GM19240 (cell line): ENCODE measurements around the gene SIRT4.
"Not testable (repeated sequence)": the region's sequence is repeated elsewhere in the genome, so short reads cannot be mapped to it uniquely, and the experiment has no call there.

Source experiments
- DNase-seq: peaks from one replicate; pipeline ENCODE4 v3.0.0; 2011; ENCODE audit warnings: low spot score; ENCODE audit not compliant: insufficient read length

SIRT4 gene

DNA sequence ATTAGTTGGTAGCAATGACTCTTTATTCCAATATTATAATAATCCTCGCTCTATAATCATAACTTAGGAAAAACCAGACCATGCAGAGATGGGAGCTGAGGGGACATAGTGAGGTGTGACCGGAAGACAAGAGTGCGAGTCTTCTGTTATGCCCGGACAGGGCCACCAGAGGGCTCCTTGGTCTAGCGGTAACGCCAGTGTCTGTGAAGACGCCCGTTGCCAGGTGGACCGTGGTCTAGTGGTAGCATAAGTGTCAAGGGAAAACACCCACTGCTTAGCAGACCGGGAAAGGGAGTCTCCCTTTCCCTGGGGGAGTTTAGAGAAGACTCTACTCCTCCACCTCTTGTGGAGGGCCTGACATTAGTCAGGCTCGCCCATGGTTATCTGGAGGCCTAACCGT is 33.3 kb downstream of the SIRT4 start:
- not testable (repeated sequence) for DNase-seq

DNA sequence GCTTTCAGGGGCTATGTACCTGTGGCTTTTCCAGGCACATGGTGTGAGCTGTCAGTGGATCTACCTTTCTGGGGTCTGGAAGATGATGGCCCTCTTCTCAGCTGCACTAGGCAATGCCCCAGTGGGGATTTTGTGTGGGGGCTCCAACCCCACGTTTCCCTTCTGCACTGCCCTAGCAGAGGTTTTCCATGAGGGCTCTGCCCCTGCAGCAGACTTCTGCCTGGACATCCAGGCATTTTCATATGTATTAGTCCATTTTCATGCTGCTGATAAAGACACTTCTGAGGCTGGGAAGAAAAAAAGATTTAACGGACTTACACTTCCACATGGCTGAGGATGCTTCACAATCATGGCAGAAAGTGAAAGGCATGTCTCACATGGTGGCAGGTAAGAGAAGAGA is 34.3 kb downstream of the SIRT4 start:
- not testable (repeated sequence) for DNase-seq

DNA sequence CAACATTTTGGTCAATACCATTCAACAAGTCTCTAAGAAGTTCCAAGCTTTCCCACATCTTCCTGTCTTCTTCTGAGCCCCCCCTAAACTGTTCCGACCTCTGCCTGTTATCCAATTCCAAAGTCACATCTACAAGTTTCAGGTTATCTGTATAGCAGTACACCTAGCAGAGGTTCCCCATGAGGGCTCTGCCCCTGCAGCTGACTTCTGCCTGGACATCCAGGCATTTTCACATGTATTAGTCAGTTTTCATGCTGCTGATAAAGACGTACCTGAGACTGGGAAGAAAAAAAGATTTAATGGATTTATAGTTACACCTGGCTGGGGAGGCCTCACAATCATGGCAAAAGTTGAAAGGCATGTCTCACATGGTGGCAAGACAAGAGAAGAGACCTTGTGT is 35.6 kb downstream of the SIRT4 start:
- DNase-seq = no peak

DNA sequence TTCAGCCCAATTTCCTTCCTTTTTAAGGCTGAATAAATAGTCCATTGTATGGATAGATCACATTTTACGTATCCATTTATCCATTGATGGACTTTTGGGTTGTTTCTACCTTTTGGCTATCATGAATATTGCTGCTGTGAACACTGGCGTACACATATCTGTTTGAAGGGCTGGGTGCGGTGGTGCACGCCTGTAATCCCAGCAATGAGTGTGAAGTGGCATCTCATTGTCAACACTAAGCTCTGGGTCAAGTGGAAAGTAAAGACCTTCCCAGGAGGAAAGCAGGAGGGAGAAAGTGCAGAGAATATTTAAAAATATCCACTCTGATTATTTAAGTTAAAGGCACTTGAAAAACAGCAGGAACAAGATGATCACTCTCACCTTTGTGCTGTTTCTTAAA is 37.1 kb downstream of the SIRT4 start:
- DNase-seq = no peak

DNA sequence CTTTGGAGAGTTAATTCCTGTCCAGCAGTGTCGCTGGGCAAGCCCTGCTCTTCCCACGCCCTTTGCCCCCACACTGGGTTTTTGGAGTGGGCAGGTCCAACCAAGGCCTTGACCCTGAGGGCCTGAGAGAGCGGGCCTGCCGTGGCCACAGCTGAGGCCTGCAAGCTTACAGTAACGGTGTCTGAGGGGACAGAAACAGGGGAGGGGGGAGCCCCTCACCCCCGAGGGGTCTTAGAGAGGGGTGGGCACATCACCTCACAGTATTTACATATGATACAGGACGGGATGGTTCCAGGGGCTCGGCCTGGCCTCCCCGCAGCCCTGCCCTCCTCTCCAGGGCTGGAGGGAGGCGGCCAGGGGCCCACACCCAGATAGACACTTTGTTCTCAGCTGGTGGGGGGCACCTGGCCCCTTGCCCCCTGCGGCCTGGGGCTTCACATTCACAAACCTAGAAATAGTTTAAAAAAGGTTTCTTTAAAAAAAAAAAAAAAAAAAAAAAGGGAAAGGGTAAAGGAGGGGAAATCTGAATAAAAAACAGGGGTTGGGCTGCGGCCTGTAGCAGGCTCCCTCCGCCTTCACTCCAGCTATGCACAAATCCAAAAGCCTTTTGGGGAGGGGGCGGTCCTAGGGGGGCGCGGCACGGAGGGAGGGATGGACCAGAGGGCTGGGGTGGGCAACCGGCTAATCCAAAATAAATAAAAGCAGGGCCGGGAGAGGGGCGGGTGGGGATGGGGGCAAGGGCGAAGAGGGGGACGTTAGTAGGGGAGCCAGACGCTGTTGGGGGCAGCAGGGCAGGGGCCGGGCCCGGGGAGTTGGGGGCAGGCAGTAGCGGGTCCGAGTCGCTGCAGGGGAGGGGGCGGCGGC is 40.3 kb downstream of the SIRT4 start:
- no peak for DNase-seq

DNA sequence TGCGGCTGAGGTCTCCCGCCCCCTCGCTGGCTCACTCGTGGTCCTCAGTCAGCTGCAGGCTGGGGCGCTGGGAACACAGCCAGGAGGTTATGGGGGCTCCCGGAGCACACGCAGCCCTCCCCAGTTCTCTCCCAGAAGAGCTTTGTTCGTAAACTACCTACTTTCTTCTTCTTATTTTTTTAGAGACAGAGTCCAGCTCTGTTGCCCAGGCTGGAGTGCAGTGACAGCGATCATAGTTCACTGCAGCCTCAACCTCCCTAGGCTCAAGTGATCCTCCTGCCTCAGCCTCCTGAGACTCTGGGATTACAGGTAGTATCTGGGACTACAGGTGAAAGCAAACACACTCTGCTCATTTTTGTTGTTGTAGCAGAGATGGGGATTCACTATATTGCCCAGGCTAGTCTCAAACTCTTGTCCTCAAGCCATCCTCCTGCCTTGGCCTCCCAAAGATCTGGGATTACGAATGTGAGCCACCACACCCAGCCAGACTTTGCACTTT is 41.0 kb downstream of the SIRT4 start:
- DNase-seq = no peak

DNA sequence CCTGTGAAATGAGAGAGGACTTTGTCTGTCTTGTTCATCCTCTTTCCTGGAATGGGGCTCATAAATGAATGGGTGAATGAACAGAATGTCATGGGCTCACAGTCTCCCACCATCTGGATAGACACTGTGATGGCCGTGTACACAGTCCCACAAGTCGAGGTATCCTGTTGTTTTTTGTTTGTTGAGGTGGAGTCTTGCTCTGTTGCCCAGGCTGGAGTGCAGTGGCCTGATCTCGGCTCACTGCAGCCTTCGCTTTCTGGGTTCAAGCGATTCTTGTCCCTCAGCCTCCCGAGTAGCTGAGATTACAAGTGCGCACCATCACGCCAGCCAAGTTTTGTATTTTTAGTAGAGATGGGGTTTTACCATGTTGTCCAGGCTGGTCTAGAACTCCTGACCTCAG is 41.6 kb downstream of the SIRT4 start:
- DNase-seq = no peak

DNA sequence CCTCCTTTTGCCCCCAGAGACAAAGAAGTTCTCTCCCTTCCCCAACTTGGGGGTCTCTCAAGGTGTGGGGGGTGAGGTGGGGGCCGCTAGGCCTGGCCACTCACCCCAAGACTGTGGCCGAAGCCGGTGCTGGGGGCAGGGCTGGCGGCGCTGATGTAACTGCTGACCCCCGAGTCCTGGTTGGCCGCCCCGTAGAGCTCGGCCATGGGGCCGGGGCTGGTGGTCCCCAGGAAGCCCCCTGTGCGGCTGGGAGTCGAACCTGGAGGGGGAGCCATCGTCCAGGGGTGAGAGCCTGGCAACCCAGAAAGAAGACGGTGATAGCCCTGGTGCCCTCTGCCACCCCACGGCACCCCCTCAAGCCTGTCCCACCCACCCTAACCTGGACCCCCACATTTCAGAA is 43.9 kb downstream of the SIRT4 start:
- no peak for DNase-seq

DNA sequence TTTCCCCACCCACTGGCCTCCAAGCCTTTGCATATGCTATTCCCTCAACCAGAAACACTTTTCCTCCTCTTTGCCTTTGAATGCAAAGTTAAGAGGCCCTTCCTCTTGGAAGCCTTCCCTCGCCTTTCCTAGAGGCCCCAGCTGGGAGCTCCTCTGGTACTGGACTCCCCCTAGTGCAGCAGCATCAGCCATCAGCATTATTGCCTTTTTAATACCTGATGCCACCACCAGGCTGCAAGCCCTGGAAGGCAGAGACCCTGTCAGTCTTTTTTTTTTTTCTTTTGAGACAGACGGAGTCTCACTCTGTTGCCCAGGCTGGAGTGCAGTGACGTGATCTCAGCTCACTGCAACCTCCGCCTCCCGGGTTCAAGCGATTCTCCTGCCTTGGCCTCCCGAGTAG is 44.6 kb downstream of the SIRT4 start:
- DNase-seq = no peak

DNA sequence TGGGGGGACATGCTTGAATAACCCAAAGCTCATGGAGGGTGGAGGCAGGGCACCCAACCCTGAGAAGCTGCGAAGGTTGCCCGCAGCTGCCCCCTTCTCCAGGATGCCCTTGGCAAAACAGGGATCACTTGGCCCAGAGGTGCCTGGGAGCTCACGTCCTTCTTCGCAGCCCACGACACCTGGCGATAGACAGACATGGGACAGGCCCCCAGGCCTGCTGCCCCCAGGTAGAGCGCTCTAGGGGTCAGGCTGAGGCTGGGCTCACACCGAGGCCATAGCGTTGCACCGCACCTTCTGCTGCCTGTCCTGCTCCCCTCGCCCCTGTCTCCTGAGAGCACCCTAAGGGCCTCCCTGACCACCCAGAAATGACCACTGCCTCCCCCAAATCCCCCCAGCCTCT is 45.6 kb downstream of the SIRT4 start:
- DNase-seq = no peak

DNA sequence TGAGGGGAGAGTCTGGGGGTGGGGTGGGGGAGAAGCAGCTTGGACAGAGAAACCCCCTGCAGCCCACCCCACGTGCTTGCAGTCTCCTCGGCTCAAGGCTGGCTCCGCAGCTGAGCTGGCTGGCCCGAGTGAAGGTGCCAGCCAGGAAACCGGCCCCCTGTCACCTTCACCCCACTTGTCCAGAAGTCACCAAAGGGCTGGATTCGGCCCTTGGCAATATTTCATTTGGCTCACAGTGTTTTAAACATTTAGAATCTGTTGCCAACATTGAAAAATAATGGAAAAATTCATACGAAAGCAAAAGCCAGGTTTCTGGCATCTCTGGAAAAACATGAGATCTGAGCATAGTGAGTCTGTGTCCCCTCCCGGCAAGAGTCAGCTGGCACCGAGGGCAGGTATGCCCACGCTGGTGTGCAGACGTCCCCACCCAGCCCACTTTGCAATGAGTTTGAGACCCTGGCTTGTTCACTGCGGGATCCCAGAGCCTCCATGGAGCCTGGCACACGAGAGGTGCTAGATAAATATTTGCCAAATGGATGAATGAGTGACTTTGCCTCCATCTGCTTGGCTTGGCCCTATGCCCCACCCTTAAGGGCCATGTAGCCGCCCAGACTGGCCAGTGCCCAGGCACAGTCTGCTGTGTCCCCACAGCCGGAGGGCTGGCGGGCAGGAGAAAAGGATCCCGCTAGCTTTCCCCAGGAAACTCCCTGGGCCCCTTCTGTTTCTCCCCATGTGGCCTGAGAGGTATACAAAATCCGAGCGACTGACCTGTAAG is 48.6 kb downstream of the SIRT4 start:
- DNase-seq = no peak

DNA sequence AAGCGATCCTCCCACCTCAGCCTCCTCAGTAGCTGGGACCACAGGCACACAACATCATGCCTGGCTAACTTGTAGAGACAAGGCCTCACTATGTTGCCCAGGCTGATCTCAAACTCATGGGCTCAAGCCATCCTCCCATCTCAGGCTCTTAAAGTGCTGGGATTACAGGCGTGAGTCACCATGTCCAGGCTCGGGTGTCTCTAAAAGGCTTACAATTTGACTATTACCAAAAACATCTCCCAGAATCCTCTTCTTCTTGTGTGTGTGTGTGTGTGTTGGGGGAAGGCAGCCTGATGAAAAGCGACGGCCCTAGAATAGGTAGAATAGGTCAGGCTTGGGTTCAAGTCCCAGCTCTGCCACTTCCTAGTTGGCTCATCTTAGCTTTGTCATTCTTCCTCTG is 50.0 kb downstream of the SIRT4 start:
- DNase-seq = no peak

DNA sequence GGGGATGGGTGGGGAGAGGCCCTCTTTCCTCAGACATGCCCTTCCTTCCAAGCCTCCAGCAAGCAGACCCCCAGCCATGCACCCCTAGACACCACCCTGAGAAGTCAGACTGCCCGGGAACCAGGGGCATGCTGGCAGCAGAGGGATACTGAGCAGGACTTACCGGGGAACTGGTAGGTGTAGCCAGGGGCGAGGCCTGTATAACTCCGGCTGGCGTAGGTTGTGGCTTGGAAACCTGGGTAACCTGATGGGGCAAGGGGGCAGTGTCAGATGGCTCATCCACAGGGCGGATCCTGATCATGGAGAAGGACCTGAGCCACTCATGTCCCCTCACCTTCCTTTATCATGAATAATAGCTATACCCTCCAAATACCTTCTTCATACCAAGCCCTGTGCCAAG is 51.0 kb downstream of the SIRT4 start:
- DNase-seq = no peak

DNA sequence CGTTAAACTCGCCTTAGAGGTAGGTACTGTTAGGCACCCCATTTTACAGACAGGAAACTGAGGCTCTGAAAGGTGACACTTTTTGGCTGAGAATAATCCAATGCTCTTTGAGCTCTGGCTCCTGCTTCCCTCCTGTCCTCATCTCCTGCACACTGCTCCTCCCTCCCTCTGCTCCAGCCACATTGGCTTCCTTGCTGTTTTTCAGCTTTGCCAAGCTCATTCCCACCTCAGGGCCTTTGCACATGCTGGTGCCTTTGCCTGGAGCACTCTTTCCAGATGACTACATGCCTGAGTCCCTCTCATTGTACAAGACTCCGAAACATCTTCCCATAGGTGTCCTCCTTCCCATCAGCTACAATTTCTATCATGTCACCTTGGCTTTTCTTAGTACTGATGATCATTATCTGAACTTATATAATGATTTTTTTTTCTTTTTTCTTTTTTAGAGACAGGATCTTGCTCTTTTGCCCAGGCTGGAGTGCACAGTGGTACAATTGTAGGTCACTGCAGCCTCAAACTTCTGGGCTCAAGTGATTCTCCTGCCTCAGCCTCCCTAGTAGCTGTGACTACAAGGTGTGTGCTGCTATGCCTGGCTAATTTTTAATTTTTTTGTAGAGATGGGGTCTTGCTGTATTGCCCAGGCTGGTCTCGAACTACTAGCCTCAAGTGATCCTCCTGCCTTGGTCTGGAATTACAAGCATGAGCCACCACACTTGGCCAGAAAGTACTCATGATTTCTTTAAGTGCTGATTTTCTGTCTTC is 51.6 kb downstream of the SIRT4 start:
- DNase-seq = no peak

DNA sequence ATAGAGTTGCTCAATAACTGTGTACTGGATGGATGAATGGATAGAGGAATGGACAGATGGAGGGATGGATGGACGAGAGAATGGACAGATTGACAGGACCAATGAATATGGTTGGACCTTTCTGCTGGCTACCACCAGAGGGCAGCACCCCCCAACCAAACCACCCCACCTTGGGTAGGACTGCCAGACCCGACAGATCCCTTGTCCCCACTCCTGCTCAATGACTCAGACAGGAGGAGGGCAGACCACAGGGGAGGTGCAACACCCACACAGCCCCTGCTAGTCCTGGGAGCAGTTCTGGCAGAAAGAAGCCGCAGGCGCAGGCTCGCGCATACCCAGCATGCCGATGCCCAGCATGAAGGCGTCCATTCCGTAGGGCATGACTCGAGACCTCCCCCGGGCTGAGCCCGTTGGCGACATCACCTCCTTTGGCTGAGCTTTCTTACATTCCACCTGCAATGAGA is 54.5 kb downstream of the SIRT4 start:
- peak; percentile 93 for DNase-seq

DNA sequence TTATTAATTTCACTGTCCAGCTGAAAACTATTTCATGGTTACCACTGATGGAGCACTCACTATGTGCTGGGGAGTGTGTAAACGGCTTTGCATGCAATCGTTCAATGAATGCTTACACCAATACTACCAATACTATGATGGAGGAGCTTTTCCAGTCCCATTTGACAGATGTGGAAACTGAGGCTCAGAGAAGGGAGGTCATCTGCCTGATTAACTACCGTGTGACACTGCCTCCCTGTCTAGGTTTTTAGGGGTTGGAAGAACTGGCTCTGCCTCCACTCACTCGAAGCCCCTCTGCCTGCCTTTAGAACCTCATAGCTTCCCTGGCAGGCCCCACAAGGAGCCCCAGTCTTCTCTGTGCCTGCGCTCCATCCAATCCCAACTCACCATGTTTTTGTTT is 55.0 kb downstream of the SIRT4 start:
- no peak for DNase-seq

DNA sequence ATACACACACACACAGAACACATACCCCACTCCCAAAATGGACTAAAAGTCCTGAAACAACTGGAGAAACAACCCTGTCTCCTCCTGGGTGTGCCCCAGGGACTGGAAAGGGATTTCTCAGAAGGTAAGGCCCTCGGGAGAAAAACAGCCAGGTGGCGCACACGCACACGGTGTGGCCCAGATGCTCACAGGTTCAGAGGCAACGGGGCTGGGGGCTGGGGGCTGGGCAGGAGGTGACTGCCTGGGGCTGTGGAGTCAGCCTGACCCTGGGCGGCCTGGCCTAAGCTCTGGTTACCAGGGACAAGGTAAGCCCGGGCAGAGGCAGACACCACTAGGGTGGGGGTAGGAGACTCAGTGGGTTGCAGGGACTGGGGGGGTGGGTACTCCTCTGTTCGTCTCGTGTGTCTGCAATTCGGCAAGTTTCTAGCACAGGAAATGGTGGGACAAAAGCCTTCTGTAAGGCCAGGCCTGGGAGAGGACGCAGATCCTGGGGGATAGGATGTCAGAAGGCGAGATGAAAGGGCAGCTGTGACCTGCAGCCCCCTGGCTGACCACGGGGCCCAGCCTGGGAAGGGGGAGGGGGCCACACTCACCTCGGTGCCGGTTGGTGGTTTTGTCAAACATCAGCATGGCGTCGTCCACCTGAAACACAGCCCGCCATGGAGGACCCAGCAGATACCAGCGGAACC is 56.4 kb downstream of the SIRT4 start:
- no peak for DNase-seq

DNA sequence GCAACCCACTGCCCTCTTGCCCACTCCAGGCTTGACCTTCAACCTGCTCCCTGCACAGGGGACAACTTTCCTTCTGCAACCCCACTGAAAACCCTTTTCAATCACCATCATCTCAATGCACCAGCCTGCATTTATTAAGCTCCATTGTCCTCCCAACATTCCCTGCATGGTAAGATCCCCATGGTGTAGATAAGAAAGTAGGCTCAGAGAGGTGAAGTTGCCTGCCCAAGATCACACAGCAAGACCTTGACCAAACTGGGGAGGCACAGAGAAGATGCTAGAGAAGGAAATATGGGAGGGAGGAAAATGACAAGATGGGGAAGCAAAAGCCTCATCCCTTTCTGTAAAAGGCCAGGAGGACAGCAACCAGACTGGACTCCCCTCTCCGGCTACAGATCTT is 57.0 kb downstream of the SIRT4 start:
- no peak for DNase-seq

DNA sequence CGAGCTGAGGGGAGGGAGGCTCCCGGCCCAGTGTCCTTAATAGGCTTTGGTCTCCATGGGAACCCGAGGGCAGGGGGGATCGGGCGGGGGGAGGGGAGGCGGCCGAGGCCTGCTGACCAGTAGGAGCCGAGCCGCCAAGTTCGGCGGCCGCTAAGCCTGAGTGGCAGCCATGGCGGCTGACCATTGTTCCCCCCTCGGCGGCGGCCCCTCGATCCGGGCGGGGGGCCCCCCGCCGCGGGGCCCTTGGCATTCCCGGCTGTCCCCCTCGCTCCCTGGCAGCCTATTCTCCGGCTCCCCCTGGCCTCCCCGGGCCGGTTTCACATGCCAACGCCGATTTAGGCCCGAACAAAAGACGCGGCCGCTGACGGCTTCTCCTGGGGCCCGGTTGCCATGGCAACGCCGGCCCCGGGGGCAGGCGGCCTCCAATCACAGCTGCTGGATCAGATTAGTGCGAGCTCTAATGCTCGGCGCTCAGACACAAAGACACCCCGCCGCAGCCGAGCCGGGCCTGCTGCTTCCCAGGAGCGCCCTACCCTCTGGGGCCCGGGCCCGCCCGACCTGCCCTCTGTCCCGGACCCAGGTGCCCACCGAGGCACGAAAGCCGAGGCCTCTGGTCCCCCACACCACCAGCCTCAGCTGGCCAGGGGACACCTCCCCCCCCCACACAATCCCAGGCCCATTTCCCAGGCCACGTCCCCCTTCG is 59.5 kb downstream of the SIRT4 start:
- no peak for DNase-seq
